LNCAP (cell line): Measurements from ENCODE around the gene B3GAT2.
A peak's percentile ranks its signal among the peaks of the same experiment; 100 is the strongest.

Experiments
- CTCF ChIP-seq: fragments of 450-650 bp; IDR thresholded peaks from 2 replicates; pipeline ENCODE4 v1.5.1; 2017; ENCODE audit warnings: mild to moderate bottlenecking

Gene B3GAT2

GRCh38 chr6:70894001-70894400 lies 62.9 kb downstream of the B3GAT2 start:
- TF ChIP-seq CTCF: no peak

GRCh38 chr6:70889270-70889669 lies 67.6 kb downstream of the B3GAT2 start:
- no peak for TF ChIP-seq CTCF

- no peak for TF ChIP-seq CTCF
These were observed 70.2 kb downstream of the B3GAT2 start for GRCh38 chr6:70886661-70887060.

- TF ChIP-seq CTCF: no peak
These were observed 70.8 kb downstream of the B3GAT2 start for GRCh38 chr6:70886071-70886470.

- TF ChIP-seq CTCF: peak; percentile 86
These were observed 72.5 kb downstream of the B3GAT2 start for GRCh38 chr6:70884074-70884983.

GRCh38 chr6:70879496-70879895 lies 77.4 kb downstream of the B3GAT2 start:
- no peak for TF ChIP-seq CTCF

GRCh38 chr6:70874181-70874913 lies 82.5 kb downstream of the B3GAT2 start:
- TF ChIP-seq CTCF: no peak
